Measurements from ENCODE around the gene ECE2.

The ECE2 gene

GRCh38 chr3:184314700-184315542 is 39.1 kb downstream of the ECE2 start:
- peak; percentile 62 for DNase-seq

DNA sequence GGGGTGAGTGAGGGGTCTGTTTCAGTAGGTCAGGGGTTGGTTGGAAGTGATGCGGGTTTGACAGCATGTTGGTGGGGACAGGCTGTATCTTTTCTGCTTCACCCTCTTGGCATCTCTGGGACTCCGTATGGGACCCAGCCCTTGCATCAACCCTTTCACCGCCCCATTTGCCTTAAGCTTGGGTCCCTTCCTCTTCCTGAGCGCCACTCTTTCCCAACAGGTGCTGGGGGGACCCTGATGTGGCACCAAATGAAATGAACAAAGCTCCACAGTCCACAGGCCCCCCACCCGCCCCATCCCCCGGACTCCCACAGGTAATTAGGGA is 39.7 kb downstream of the ECE2 start:
- DNase-seq, result no peak

DNA sequence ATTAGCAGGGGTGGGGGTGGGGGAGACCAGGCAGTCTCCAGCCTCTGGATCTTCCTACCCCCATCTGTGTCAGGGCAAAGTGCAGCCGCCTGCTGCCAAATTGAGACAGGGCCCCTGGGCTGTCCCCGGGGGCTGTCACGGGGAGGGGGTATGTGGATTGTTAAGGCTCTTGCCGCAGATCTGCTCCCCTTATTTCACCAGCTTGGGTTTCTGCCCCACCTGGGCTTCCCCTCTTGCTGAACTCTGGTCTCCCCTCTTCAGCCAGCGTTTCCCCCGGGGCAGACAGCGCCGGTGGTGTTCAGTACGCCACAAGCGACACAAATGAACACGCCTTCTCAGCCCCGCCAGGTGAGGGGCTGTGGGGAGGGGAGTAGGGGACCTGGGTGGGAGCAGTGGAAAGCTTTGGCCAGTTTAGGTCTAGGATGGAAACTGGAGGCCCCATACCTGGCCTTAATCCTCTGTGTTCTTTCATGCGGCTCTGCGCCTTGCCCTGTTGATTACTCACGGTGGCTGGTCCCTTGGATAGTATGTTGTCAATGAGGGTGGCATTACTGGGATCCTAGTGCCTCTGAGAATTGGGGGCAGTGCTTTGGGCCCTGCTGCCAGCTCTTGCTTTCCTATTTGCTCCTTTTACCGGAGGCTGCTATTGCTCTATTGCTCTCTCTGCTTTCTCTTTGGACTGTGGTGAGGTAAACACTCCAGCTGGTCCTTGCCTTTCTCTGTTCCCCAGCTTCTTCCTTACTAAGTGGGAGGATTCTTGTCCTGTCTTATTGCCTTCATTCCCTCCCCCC is 40.2 kb downstream of the ECE2 start:
- peak; percentile 9 for DNase-seq

- no peak for DNase-seq
These were observed 41.0 kb downstream of the ECE2 start for GRCh38 chr3:184316792-184317191.

DNA sequence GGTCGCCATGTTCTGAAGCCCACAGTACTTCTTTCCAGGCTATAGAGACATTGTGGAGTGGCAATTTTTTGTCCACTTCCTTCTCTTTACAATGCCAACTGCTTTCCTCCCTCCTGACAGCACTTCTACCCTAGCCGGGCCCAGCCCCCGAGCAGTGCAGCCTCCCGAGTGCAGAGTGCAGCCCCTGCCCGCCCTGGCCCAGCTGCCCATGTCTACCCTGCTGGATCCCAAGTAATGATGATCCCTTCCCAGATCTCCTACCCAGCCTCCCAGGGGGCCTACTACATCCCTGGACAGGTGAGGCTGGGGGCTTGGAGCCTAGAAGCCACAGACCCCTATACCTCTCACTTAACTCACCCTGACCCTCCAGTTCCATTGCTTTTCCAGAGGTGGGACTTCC is 41.4 kb downstream of the ECE2 start:
- DNase-seq, result no peak

DNA sequence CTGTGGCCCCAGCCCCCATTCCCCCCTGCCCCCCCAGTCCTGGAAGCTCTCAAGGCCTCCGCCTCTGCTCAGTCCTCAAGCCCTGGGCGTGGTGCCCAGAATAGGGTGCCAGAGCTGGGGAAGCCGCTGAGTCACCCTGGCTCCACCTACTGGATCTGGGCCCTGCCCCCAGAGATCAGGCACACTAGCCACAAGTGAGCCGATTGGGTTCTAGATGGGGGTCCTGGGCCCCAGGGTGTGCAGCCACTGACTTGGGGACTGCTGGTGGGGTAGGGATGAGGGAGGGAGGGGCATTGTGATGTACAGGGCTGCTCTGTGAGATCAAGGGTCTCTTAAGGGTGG is 44.3 kb downstream of the ECE2 start:
- no peak for DNase-seq

DNA sequence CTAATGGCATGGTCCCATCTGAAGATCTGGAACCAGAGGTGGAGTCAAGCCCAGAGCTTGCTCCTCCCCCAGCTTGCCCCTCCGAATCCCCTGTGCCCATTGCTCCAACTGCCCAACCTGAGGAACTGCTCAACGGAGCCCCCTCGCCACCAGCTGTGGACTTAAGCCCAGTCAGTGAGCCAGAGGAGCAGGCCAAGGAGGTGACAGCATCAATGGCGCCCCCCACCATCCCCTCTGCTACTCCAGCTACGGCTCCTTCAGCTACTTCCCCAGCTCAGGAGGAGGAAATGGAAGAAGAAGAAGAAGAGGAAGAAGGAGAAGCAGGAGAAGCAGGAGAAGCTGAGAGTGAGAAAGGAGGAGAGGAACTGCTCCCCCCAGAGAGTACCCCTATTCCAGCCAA is 45.8 kb downstream of the ECE2 start:
- DNase-seq, result no peak

DNA sequence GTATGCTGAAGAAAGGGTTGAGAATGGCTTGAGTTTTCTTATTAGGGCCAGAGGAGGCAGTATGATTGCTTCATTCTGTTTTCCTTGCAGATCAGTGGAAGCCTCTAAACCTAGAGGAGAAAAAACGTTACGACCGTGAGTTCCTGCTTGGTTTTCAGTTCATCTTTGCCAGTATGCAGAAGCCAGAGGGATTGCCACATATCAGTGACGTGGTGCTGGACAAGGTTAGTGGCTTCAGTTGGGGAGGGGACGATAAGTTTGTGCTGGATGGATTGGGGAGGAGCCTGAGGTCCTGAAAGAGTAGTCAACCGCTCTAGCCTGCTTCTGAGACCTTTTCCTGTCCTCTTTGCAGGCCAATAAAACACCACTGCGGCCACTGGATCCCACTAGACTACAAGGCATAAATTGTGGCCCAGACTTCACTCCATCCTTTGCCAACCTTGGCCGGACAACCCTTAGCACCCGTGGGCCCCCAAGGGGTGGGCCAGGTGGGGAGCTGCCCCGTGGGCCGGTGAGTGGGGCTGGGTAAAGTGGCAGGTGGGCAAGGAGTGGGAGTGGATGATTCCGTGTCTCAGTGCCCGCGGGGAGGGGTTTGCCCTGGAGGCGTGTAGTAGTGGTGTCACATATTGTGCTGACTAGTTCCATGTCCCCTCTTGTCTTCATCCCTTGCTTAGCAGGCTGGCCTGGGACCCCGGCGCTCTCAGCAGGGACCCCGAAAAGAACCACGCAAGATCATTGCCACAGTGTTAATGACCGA is 47.1 kb downstream of the ECE2 start:
- DNase-seq, result no peak

DNA sequence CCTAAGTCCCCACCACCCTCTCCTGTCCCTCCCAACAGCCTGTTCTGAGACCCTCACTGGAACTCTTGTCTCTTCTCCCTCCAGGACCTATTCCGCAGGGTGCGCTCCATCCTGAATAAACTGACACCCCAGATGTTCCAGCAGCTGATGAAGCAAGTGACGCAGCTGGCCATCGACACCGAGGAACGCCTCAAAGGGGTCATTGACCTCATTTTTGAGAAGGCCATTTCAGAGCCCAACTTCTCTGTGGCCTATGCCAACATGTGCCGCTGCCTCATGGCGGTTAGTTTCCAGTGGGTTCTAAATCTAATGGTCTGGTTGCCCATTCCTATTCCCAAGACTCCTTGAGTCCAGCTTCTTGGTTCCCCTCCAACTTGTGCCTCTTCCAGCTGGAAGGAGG is 47.9 kb downstream of the ECE2 start:
- DNase-seq, result no peak

GRCh38 chr3:184325269-184325668 is 49.4 kb downstream of the ECE2 start:
- DNase-seq, result no peak

- no peak for DNase-seq
These were observed 50.0 kb downstream of the ECE2 start for GRCh38 chr3:184325715-184326369.

GRCh38 chr3:184327171-184327570 is 51.3 kb downstream of the ECE2 start:
- DNase-seq, result no peak

- DNase-seq, result no peak
These were observed 52.7 kb downstream of the ECE2 start for GRCh38 chr3:184328516-184328915.

DNA sequence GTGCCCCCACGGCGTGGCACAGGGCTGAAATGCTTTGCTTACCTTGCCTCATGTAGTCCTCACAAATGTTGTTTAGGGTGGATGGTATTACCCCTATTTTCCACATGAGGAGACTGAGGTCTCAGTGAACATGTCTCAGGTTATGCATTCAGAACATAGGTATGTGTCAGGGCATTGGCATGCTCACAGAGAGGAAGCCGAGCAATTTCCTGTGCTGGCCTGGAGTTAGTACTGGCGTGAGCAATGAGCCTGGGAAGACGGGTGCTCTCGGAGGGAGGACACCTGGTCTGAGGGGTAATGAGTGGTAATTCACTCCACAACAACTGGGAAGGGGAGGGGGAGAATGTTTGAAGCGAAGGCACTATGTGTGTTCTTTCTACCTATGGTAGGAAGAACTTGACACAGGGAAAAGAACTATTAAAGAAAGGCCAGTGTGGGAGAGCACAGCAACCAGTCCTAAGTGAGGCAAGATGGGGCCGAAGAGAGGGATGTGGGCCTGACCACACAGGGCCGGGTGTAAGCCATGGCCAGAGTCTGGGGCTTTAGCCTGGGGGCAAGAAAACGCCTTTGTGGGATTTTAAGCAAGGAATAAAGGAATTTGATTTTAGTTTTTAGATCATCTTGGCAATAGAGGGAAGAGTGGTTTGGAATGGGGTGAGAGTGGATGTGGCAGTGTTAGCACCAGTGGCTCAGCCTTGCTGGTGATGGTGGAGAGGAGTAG is 56.7 kb downstream of the ECE2 start:
- DNase-seq, result no peak

- no peak for DNase-seq
These were observed 57.4 kb downstream of the ECE2 start for GRCh38 chr3:184333190-184333589.

DNA sequence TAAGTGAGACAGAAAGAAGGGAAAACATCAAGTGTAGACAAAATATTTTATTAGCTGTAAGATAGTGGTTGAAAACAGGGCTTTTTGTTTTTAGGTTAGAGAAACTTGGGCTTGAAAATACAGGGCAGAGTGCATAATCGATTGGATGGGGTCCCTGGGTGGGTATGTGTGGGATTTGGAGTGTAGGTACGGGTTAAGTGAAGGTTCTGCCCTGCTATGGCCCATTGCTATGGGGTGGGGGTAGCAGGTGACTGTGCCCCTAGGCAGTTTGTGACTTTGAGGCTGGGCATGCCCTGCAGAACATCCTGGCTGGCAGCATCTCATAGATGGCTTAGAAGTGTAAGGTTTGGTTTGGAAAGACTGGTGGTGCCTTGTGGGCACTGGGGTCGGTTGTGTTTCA is 57.9 kb downstream of the ECE2 start:
- DNase-seq, result no peak

DNA sequence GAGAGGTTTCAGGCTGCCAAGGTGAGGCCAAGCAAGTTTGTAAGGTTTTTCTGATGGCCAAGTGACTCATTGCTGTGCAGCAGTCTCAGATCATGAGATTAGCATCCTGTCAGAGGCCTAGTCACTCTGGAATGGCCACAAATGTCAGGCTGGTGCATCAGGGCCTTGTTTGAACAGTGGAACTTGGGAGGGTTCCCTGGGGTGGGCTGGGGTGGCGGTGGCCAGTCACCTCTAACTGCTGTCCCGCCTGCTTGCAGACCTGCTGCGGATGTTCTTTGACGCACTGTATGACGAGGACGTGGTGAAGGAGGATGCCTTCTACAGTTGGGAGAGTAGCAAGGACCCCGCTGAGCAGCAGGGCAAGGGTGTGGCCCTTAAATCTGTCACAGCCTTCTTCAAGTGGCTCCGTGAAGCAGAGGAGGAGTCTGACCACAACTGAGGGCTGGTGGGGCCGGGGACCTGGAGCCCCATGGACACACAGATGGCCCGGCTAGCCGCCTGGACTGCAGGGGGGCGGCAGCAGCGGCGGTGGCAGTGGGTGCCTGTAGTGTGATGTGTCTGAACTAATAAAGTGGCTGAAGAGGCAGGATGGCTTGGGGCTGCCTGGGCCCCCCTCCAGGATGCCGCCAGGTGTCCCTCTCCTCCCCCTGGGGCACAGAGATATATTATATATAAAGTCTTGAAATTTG is 58.8 kb downstream of the ECE2 start:
- no peak for DNase-seq

DNA sequence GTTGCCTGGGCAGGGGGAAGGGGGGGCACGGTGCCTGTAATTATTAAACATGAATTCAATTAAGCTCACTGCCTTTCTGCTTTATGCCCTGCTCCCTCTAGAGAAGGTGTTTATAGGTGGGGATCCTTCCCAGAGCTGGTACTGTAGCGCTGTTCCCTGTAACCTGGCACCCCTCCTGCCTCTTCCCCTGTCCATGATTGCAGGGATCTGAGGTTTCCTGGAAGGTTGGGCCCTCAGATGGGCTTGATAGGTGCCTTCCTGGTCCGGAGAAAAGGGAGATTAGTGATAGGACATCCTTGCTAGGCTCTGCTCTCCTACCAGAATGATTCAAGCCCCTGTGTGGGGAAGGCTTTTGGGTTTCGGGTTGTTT is 59.5 kb downstream of the ECE2 start:
- DNase-seq, result no peak

DNA sequence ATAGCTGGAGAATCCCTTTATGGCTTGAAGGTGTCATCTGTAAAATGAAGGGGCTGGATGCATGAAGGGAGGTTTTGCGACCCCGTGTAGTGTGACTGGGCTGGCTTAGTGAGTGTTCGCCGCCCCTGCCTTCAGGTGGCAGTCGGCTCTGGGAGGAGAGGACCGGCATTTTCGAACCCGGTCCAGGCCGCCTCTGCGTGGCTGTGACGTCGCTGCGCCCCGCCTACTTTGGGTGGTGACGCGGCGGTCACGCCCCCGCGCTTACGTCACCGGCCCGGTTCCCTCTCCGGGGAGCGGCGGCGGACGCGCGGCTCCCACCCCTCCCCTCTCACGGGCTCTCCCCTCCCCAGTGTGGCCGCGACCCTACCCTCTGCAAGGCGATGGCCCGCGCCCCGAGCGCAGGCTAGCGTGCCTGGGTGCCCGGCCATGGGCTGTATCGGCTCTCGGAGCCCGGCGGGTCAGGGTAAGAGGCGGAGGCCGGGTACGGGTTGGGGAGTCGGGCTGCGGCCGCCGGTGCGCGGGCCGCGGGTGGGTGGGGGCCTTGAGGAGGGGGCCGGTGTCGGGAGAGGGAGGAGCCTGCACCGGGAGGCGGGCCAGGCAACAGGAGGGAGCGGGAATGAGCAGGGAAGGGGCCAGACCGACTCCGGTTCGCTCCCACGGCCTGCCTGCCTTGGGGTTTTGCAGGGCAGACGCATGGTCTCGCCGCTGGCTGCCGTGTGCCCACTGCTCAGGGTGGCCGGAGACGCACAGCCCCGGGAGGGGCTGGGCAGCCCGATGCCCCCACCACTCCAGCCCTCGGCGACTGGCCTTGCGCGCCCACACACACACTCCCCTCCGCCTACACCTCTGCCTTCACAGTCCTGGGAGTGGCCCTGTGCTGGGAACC is 60.1 kb downstream of the ECE2 start:
- peak; percentile 93 for DNase-seq

- peak; percentile 81 for DNase-seq
These were observed 61.0 kb downstream of the ECE2 start for GRCh38 chr3:184336547-184337398.

Data from retina (tissue), 1 donor.